ENCODE data around the gene ASIC4.
A peak's percentile ranks its signal among the peaks of the same experiment; 100 is the strongest.

The ASIC4 gene

GRCh38 chr2:219499058-219499307 is 15.3 kb upstream of the ASIC4 start:
- Mint-ChIP-seq H3K27me3 (peaks cover 32 to 38% of the 10 kb centered on the region in 2 donors), H3K36me3 (peaks cover 18 to 28% of the 10 kb centered on the region in 2 donors), H3K4me3 (peak overlapping the region; percentile 91 to 94), H3K4me1 (peaks cover 33 to 48% of the 10 kb centered on the region in 2 donors), H3K27ac (peak overlapping the region; percentile 93), H3K9me3 (no peaks in the 10 kb centered on the region)
- ATAC-seq (replicated peaks) (no peak), DNase-seq (no peak)

- H3K4me1 Mint-ChIP-seq = peaks cover 33 to 48% of the 10 kb centered on the region in 2 donors
- DNase-seq (no peak), ATAC-seq (replicated peaks) (no peak)
- peak overlapping the region; percentile 91 to 94 for H3K4me3 Mint-ChIP-seq
- no peaks in the 10 kb centered on the region for H3K9me3 Mint-ChIP-seq
- peaks cover 31 to 33% of the 10 kb centered on the region in 2 donors for H3K27me3 Mint-ChIP-seq
- H3K27ac Mint-ChIP-seq = peak overlapping the region; percentile 93
- H3K36me3 Mint-ChIP-seq = peaks cover 24 to 33% of the 10 kb centered on the region in 2 donors
Measured at GRCh38 chr2:219499555-219499954, 14.7 kb upstream of the ASIC4 start.

- Mint-ChIP-seq H3K9me3 (no peaks in the 10 kb centered on the region), H3K4me1 (peaks cover 33 to 46% of the 10 kb centered on the region in 2 donors), H3K27ac (no peak overlapping the region), H3K27me3 (peaks cover 28 to 29% of the 10 kb centered on the region in 2 donors), H3K4me3 (peak overlapping the region; percentile 91 to 94), H3K36me3 (peaks cover 28 to 39% of the 10 kb centered on the region in 2 donors)
- ATAC-seq (replicated peaks) (no peak), DNase-seq (no peak)
Measured at GRCh38 chr2:219500135-219500534, 14.1 kb upstream of the ASIC4 start.

DNA sequence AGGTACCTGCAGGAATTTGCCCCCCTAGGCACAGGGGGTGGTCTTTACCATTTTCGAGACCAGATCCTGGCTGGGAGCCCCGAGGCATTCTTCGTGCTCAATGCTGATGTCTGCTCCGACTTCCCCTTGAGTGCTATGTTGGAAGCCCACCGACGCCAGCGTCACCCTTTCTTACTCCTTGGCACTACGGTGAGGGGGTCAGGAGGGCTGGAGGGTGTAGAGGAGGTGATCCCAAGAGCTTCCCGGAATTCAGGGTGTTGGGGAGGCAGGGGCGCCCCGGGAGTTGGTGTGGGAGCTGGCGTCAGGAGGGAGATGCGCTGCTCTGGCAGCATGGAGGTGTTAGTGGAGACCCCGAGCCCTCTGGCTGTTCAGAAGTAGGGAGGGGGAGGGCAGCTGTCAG is 12.4 kb upstream of the ASIC4 start:
- Mint-ChIP-seq H3K36me3 (peaks cover 43 to 56% of the 10 kb centered on the region in 2 donors), H3K27me3 (peaks cover 15 to 19% of the 10 kb centered on the region in 2 donors), H3K9me3 (no peaks in the 10 kb centered on the region), H3K4me3 (no peak overlapping the region), H3K27ac (no peak overlapping the region), H3K4me1 (peaks cover 25 to 33% of the 10 kb centered on the region in 2 donors)
- DNase-seq (no peak), ATAC-seq (replicated peaks) (no peak)

DNA sequence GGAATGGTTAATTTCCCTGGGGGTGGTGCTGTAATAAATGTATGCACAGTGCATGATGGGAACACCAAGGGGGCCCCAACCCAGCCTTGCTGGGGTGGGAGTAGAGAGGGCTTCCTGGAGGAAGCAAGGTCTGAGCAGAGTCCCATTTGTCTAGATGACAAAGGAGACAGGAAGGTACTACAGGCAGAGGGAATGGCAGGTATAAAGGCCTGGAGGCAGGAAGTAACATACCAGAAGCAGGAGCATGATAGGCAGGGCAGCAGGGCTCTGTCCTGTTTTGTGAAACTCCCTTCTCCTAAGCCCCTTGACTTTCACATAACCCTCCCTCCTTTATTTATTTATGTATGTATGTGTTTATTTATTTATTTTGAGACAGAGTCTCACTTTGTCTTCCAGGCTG is 11.7 kb upstream of the ASIC4 start:
- no peak overlapping the region for H3K4me3 Mint-ChIP-seq
- peaks cover 11 to 13% of the 10 kb centered on the region in 2 donors for H3K27me3 Mint-ChIP-seq
- no peak for ATAC-seq (replicated peaks)
- no peaks in the 10 kb centered on the region for H3K9me3 Mint-ChIP-seq
- DNase-seq = no peak
- peaks cover 50 to 64% of the 10 kb centered on the region in 2 donors for H3K36me3 Mint-ChIP-seq
- peaks cover 21 to 32% of the 10 kb centered on the region in 2 donors for H3K4me1 Mint-ChIP-seq
- H3K27ac Mint-ChIP-seq = no peak overlapping the region

DNA sequence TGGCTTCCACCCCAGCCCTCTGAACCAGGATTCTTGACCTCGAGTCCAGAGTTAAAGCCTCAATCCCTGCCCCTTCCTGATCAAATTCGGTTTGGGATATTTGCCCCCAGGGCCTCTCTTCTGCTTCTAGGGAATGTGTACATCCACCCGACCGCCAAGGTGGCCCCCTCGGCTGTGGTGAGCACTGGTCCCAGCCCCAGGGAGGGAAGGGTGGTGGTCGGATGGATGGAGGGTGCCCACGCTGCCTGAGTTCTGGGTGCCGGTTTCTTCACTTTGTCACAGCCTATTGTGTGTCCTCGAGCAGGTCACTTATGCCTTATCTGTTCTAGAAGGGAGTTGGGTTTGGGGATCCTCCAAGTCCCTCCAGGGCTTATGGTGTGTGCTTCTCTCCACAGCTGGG is 8.7 kb upstream of the ASIC4 start:
- ATAC-seq (replicated peaks) (no peak), DNase-seq (no peak)
- peaks cover 18 to 19% of the 10 kb centered on the region in 2 donors for H3K4me1 Mint-ChIP-seq
- H3K36me3 Mint-ChIP-seq = peaks cover 45 to 65% of the 10 kb centered on the region in 2 donors
- H3K27ac Mint-ChIP-seq = no peak overlapping the region
- peaks cover 24 to 29% of the 10 kb centered on the region in 2 donors for H3K27me3 Mint-ChIP-seq
- no peaks in the 10 kb centered on the region for H3K9me3 Mint-ChIP-seq
- no peak overlapping the region for H3K4me3 Mint-ChIP-seq

- DNase-seq (no peak), ATAC-seq (replicated peaks) (no peak)
- peaks cover 31 to 36% of the 10 kb centered on the region in 2 donors for H3K27me3 Mint-ChIP-seq
- H3K9me3 Mint-ChIP-seq = no peaks in the 10 kb centered on the region
- H3K4me3 Mint-ChIP-seq = no peak overlapping the region
- peaks cover 22 to 25% of the 10 kb centered on the region in 2 donors for H3K4me1 Mint-ChIP-seq
- H3K36me3 Mint-ChIP-seq = peaks cover 45 to 65% of the 10 kb centered on the region in 2 donors
- H3K27ac Mint-ChIP-seq = no peak overlapping the region
Measured at GRCh38 chr2:219506153-219506801, 8.0 kb upstream of the ASIC4 start.

- DNase-seq (no peak), ATAC-seq (replicated peaks) (no peak)
- Mint-ChIP-seq H3K4me1 (peaks cover 18 to 27% of the 10 kb centered on the region in 2 donors), H3K9me3 (no peaks in the 10 kb centered on the region), H3K4me3 (no peak overlapping the region), H3K27me3 (peaks cover 37 to 43% of the 10 kb centered on the region in 2 donors), H3K27ac (no peak overlapping the region), H3K36me3 (peaks cover 38 to 60% of the 10 kb centered on the region in 2 donors)
Measured at GRCh38 chr2:219506802-219507526, 7.3 kb upstream of the ASIC4 start.

- Mint-ChIP-seq H3K4me1 (peaks cover 18 to 31% of the 10 kb centered on the region in 2 donors), H3K27ac (no peak overlapping the region), H3K36me3 (peaks cover 38 to 55% of the 10 kb centered on the region in 2 donors), H3K9me3 (no peaks in the 10 kb centered on the region), H3K4me3 (no peak overlapping the region), H3K27me3 (peaks cover 43 to 49% of the 10 kb centered on the region in 2 donors)
- DNase-seq (no peak), ATAC-seq (replicated peaks) (no peak)
Measured at GRCh38 chr2:219507581-219508443, 6.5 kb upstream of the ASIC4 start.

- no peak for DNase-seq
- Mint-ChIP-seq H3K36me3 (peaks cover 37 to 54% of the 10 kb centered on the region in 2 donors), H3K27me3 (peaks cover 49 to 55% of the 10 kb centered on the region in 2 donors), H3K9me3 (no peaks in the 10 kb centered on the region), H3K4me1 (peaks cover 22 to 37% of the 10 kb centered on the region in 2 donors), H3K27ac (no peak overlapping the region), H3K4me3 (no peak overlapping the region)
- no peak for ATAC-seq (replicated peaks)
Measured at GRCh38 chr2:219508444-219508734, 5.9 kb upstream of the ASIC4 start.

GRCh38 chr2:219508971-219509779 is 5.1 kb upstream of the ASIC4 start:
- Mint-ChIP-seq H3K9me3 (no peaks in the 10 kb centered on the region), H3K27me3 (peaks cover 56 to 63% of the 10 kb centered on the region in 2 donors), H3K4me3 (peak overlapping the region; percentile 60), H3K4me1 (peaks cover 29 to 44% of the 10 kb centered on the region in 2 donors), H3K36me3 (peaks cover 31 to 48% of the 10 kb centered on the region in 2 donors), H3K27ac (peak overlapping the region; percentile 27)
- peak; percentile 38 to 39 for ATAC-seq (replicated peaks)
- no peak for DNase-seq

DNA sequence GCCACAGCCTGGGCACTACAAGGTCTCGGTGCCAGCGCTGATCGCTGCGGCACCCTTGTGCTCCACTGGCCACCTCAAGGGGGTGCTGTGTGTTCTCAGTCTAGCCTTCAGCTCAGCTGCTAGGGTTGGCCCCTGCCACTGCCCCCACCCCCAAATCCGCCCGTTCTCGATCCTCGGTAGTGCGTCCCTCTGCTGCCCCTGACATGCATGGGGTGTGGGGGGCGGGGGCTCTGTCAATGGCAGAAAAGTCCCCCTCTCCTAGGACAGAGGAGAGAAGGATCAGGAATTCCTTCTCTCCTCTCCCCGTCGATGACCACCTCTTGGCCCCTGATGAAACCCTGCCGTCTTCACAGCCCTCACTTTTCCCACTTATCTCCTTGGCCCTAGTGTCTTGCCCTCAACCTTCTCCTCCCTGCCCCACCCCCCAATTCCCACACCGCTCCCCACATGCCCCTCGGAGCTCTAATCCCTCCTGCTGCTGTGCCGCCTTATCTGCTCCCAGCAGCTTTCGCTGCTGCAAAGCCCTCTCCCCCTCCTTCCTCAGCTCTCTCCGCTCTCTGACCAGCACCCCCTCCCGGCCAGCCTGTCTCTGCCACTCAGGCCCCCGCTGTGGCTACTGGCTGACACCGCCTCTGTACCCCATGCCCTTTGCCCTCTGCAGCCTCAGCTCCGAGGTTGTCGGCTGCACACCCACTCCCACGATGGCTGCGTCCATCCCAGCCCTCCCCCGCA is 4.3 kb upstream of the ASIC4 start:
- H3K4me3 Mint-ChIP-seq = peak overlapping the region; percentile 60
- peaks cover 55 to 70% of the 10 kb centered on the region in 2 donors for H3K27me3 Mint-ChIP-seq
- H3K36me3 Mint-ChIP-seq = peaks cover 25 to 40% of the 10 kb centered on the region in 2 donors
- H3K27ac Mint-ChIP-seq = peak overlapping the region; percentile 27
- H3K4me1 Mint-ChIP-seq = peaks cover 33 to 46% of the 10 kb centered on the region in 2 donors
- ATAC-seq (replicated peaks) = peak; percentile 84 to 85
- no peak for DNase-seq
- H3K9me3 Mint-ChIP-seq = no peaks in the 10 kb centered on the region

- peaks cover 61 to 77% of the 10 kb centered on the region in 2 donors for H3K27me3 Mint-ChIP-seq
- H3K4me1 Mint-ChIP-seq = peaks cover 33 to 46% of the 10 kb centered on the region in 2 donors
- peaks cover 19 to 33% of the 10 kb centered on the region in 2 donors for H3K36me3 Mint-ChIP-seq
- H3K9me3 Mint-ChIP-seq = no peaks in the 10 kb centered on the region
- no peak for DNase-seq
- no peak for ATAC-seq (replicated peaks)
- no peak overlapping the region for H3K27ac Mint-ChIP-seq
- peak overlapping the region; percentile 60 for H3K4me3 Mint-ChIP-seq
Measured at GRCh38 chr2:219510512-219511135, 3.7 kb upstream of the ASIC4 start.
